WTC11 (cell line): ENCODE data around the gene STARD5. TPM values are rescaled to one million over a fixed set of nuclear protein-coding genes. Genes with fewer than 3 reads are reported as not detected.

Experiments used
- ATAC-seq: fragments of 200-7000 bp; cut with Tn5 transposase; 2 replicates; pipeline ENCODE4 v1.10.0; 2021; ENCODE audit warnings: mild to moderate bottlenecking, moderate library complexity
- CTCF ChIA-PET: fragments of 300-600 bp; sonication (Branson Sonifier 250); formaldehyde crosslinking; loops from one replicate; lab custom pipeline; 2021; ENCODE audit warnings: antibody characterized with exemption; lab: Charles Lee
- POLR2A ChIA-PET: fragments of 350-600 bp; sonication (Branson Sonifier 250); formaldehyde crosslinking; loops from one replicate; lab custom pipeline; 2021; ENCODE audit warnings: antibody characterized with exemption; lab: Charles Lee
- DNase-seq: peaks from one replicate; pipeline ENCODE4 v3.0.0; 2021; ENCODE audit warnings: low spot score
- H3K27ac Mint-ChIP-seq: 2 replicates; pipeline ENCODE4 v1.8.0; 2021; ENCODE audit warnings: mixed read lengths
- H3K27me3 Mint-ChIP-seq: 2 replicates; pipeline ENCODE4 v1.8.0; 2021; ENCODE audit warnings: low read depth, mild to moderate bottlenecking, moderate library complexity, mixed read lengths
- H3K36me3 Mint-ChIP-seq: 2 replicates; pipeline ENCODE4 v1.8.0; 2021; ENCODE audit warnings: mixed read lengths
- H3K4me1 Mint-ChIP-seq: 2 replicates; pipeline ENCODE4 v1.8.0; 2022; ENCODE audit warnings: mixed read lengths
- H3K4me3 Mint-ChIP-seq: 2 replicates; pipeline ENCODE4 v1.8.0; 2021; ENCODE audit warnings: mild to moderate bottlenecking, moderate library complexity, mixed read lengths
- H3K9me3 Mint-ChIP-seq: 2 replicates; pipeline ENCODE4 v1.8.0; 2021; ENCODE audit warnings: mixed read lengths
- AR ChIP-seq: fragments of 250-450 bp; sonication (Bioruptor Pico); IDR thresholded peaks from 2 replicates; pipeline ENCODE4 v1.9.0; 2021; ENCODE audit warnings: mild to moderate bottlenecking
- ATF1 ChIP-seq: sonication (generic); formaldehyde crosslinking; IDR thresholded peaks from 2 replicates; pipeline ENCODE4 v1.8.1; 2023; ENCODE audit warnings: mild to moderate bottlenecking, moderate library complexity, missing genetic modification reagents
- ERG ChIP-seq: fragments of 250-450 bp; sonication (Bioruptor Pico); IDR thresholded peaks from 2 replicates; pipeline ENCODE4 v1.8.0; 2021; ENCODE audit warnings: mild to moderate bottlenecking
- IRF1 ChIP-seq: sonication (generic); formaldehyde crosslinking; IDR thresholded peaks from 2 replicates; pipeline ENCODE4 v1.8.0; 2023; ENCODE audit warnings: missing genetic modification reagents
- MAX ChIP-seq: sonication (generic); formaldehyde crosslinking; IDR thresholded peaks from 2 replicates; pipeline ENCODE4 v1.8.0; 2022; ENCODE audit warnings: mild to moderate bottlenecking, missing genetic modification reagents
- MYBL2 ChIP-seq: sonication (generic); formaldehyde crosslinking; IDR thresholded peaks from 2 replicates; pipeline ENCODE4 v1.8.1; 2023; ENCODE audit warnings: mild to moderate bottlenecking, moderate library complexity, missing genetic modification reagents
- NFATC4 ChIP-seq: fragments of 250-450 bp; sonication (Bioruptor Pico); IDR thresholded peaks from 2 replicates; pipeline ENCODE4 v1.9.0; 2021; ENCODE audit warnings: mild to moderate bottlenecking
- TEAD1 ChIP-seq: sonication (generic); formaldehyde crosslinking; IDR thresholded peaks from 2 replicates; pipeline ENCODE4 v1.8.0; 2022; ENCODE audit warnings: mild to moderate bottlenecking, missing genetic modification reagents
- TEAD4 ChIP-seq: sonication (generic); formaldehyde crosslinking; IDR thresholded peaks from 2 replicates; pipeline ENCODE4 v1.8.0; 2022; ENCODE audit warnings: mild to moderate bottlenecking, missing genetic modification reagents
- USF2 ChIP-seq: sonication (generic); formaldehyde crosslinking; IDR thresholded peaks from 2 replicates; pipeline ENCODE4 v1.8.1; 2023; ENCODE audit warnings: mild to moderate bottlenecking, missing genetic modification reagents, moderate library complexity
- ZNF317 ChIP-seq: sonication (generic); formaldehyde crosslinking; IDR thresholded peaks from 2 replicates; pipeline ENCODE4 v1.8.1; 2023; ENCODE audit warnings: low read depth, mild to moderate bottlenecking, moderate library complexity, missing genetic modification reagents, borderline replicate concordance
- ZNF396 ChIP-seq: fragments of 250-450 bp; sonication (Bioruptor Pico); IDR thresholded peaks from 2 replicates; pipeline ENCODE4 v1.8.0; 2021; ENCODE audit warnings: mild to moderate bottlenecking, moderate library complexity, borderline replicate concordance
- ZNF532 ChIP-seq: fragments of 250-450 bp; sonication (Bioruptor Pico); IDR thresholded peaks from 2 replicates; pipeline ENCODE4 v1.9.0; 2021; ENCODE audit warnings: mild to moderate bottlenecking, borderline replicate concordance
- total RNA-seq: library from RNA; stranded (reverse); gene quantifications from 3 replicates; pipeline ENCODE4 v1.2.3, GENCODE V29; 2021

STARD5 gene
- total RNA-seq, 1 experiment from 2014 or later, result 6.8 TPM

- no peaks in the 10 kb centered on the region for H3K4me1 Mint-ChIP-seq
- H3K36me3 Mint-ChIP-seq, result peaks cover 15% of the 10 kb centered on the region
- no peaks in the 10 kb centered on the region for H3K9me3 Mint-ChIP-seq
- ChIA-PET CTCF (interaction anchor here (0.6 to 0.9 kb wide), 2 partner anchors 45 to 152 kb away, joined by 3 to 4 read pairs; no protein-coding TSS in a partner anchor), POLR2A (no interaction called here)
- TF ChIP-seq TEAD4 (CRISPR knock-in tag) (no peak), ZNF532 (no peak), ZNF396 (CRISPR knock-in tag) (no peak), AR (CRISPR knock-in tag) (no peak), NFATC4 (CRISPR knock-in tag) (no peak), ATF1 (no peak), MYBL2 (CRISPR knock-in tag) (no peak), IRF1 (CRISPR knock-in tag) (no peak), ERG (CRISPR knock-in tag) (no peak)
- no peak overlapping the region for H3K4me3 Mint-ChIP-seq
- no peaks in the 10 kb centered on the region; the same call in 1 of the 2 replicates for H3K27me3 Mint-ChIP-seq
- ATAC-seq (no peak), DNase-seq (no peak)
- H3K27ac Mint-ChIP-seq, result no peak overlapping the region
Observed at GRCh38 chr15:81310480-81310879, 13.5 kb downstream of the STARD5 start.

GRCh38 chr15:81309647-81310450, 14.1 kb downstream of the STARD5 start:
- H3K27ac Mint-ChIP-seq, result no peak overlapping the region
- H3K4me3 Mint-ChIP-seq, result no peak overlapping the region
- ATAC-seq, result no peak
- H3K9me3 Mint-ChIP-seq, result no peaks in the 10 kb centered on the region
- TF ChIP-seq TEAD1 (CRISPR knock-in tag) (no peak), USF2 (CRISPR knock-in tag) (no peak), MAX (no peak), ZNF317 (no peak)
- TF ChIP-seq, all 79 proteins: peak for 0
- Mint-ChIP-seq H3K27me3 (no peaks in the 10 kb centered on the region), H3K36me3 (peaks cover 15% of the 10 kb centered on the region), H3K4me1 (no peaks in the 10 kb centered on the region)
- ChIA-PET POLR2A (no interaction called here), CTCF (interaction anchor here (0.9 kb wide), 1 partner anchor 44 kb away, joined by 3 read pairs; no protein-coding TSS in a partner anchor)
- DNase-seq, result no peak
